ENCODE data around the gene FCMR. TPM values are rescaled to one million over a fixed set of nuclear protein-coding genes. Genes with fewer than 3 reads are reported as not detected.

Gene FCMR
- total RNA-seq, 1 donor from 2014 or later, result not detected

- DNase-seq (ENCODE audit: low read depth) (peak; percentile 79), FAIRE-seq (no peak)
- Histone ChIP-seq H3K27me3 (ENCODE audit: control insufficient read depth, insufficient read depth, low read length) (no peaks in the 10 kb centered on the region), H3K36me3 (ENCODE audit: control insufficient read depth, insufficient read depth, low read length) (no peaks in the 10 kb centered on the region), H3K4me3 (ENCODE audit: low read depth, low read length) (no peak overlapping the region)
- no peak for TF ChIP-seq CTCF (IDR thresholded peaks at IDR 0.05; ENCODE audit: insufficient read depth, low read length, severe bottlenecking)
Measured at GRCh38 chr1:206898089-206898914, 23.4 kb downstream of the FCMR start.

DNA sequence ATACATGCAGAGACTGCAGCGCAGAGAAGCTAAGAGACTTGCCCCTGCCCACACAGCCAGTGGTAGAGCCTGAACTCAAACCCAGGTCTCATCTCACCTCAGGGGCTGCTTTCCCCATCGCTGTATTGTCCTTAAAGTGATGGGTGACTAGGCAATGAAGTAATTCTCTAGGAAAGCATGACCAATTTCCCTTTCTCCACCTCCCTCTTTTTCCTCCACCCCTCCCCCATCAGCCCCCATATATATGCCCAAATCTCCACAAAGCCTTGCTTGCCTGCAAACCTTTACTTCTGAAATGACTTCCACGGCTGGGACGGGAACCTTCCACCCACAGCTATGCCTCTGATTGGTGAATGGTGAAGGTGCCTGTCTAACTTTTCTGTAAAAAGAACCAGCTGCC, 24.6 kb downstream of the FCMR start, which contains the start of gene IL24:
Gene IL24, plus strand, starts transcription at position 269 of the 400 bp plus-strand sequence. CDS start 390 bp downstream, outside the sequence.
- Histone ChIP-seq H3K36me3 (ENCODE audit: control insufficient read depth, insufficient read depth, low read length) (no peaks in the 10 kb centered on the region), H3K27me3 (ENCODE audit: control insufficient read depth, insufficient read depth, low read length) (no peaks in the 10 kb centered on the region), H3K4me3 (ENCODE audit: low read depth, low read length) (no peak within 1 kb of the TSS)
- TF ChIP-seq CTCF (IDR thresholded peaks at IDR 0.05; ENCODE audit: insufficient read depth, low read length, severe bottlenecking), result no peak
- FAIRE-seq (no peak), DNase-seq (ENCODE audit: low read depth) (peak; percentile 61)

DNA sequence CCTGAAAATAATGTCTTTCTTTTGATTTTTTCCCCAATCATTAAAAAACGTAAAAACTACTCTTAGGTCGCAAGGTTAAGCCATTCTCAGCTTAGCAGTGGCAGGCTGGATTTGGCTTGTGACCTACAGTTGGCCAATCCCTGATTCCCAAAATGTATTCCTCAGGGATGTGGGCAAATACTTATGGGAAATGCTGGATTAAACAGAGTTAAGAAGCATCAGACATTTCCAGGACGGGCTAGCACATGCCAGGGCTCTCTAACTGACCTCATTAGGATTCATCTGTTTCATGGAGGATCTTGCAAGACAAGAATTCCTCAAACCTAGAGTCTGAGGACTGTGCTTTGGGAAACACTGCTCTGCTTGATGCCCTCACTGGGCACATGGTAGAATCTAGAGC, 25.5 kb downstream of the FCMR start:
- Histone ChIP-seq H3K27me3 (ENCODE audit: control insufficient read depth, insufficient read depth, low read length) (no peaks in the 10 kb centered on the region), H3K36me3 (ENCODE audit: control insufficient read depth, insufficient read depth, low read length) (no peaks in the 10 kb centered on the region), H3K4me3 (ENCODE audit: low read depth, low read length) (no peak overlapping the region)
- DNase-seq (ENCODE audit: low read depth), result peak; percentile 83
- no peak for TF ChIP-seq CTCF (IDR thresholded peaks at IDR 0.05; ENCODE audit: insufficient read depth, low read length, severe bottlenecking)
- FAIRE-seq, result no peak

DNA sequence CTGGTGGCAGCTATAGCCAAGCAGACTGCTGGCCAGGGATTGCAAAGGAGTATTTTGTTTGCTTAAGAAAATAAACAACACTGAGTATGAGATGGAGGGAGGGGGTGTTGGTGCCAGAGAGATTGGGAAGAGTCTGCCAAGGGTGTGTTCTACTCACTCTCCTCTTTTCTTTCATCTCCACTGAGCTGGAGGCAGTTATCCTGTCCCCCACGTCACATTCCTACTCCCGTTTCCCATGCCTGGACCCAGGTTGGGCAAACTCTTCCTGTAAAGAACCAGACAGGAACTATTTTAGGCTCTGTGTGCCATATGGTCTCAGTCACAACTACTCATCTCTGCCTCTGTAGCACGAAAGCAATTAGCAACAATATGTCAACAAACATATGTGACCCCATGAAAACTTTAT, 25.9 kb downstream of the FCMR start:
- no peak for FAIRE-seq
- DNase-seq (ENCODE audit: low read depth), result peak; percentile 91
- H3K27me3 ChIP-seq (ENCODE audit: control insufficient read depth, insufficient read depth, low read length), result no peaks in the 10 kb centered on the region

DNA sequence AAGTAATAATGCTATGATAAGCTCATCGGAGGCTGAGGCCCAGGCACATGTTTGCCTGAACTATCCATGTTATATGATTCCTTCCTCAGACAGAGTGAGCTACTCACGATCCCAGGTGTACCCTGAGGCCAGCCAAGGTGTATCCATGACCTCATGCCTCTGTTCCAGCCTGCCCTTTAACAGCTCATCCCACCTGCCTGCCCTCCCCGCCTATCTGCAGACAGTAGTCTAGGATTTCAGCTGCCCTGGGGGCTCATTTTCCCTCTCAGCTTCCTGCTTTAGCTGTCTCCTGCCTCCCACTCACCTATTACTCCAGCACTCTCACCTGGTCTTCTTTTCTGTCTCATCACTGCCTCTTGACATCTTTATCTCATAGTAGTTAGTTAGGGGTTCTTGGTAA, 26.4 kb downstream of the FCMR start:
- Histone ChIP-seq H3K36me3 (ENCODE audit: control insufficient read depth, insufficient read depth, low read length) (no peaks in the 10 kb centered on the region), H3K27me3 (ENCODE audit: control insufficient read depth, insufficient read depth, low read length) (no peaks in the 10 kb centered on the region), H3K4me3 (ENCODE audit: low read depth, low read length) (no peak overlapping the region)
- no peak for TF ChIP-seq CTCF (IDR thresholded peaks at IDR 0.05; ENCODE audit: insufficient read depth, low read length, severe bottlenecking)
- DNase-seq (ENCODE audit: low read depth) (peak; percentile 100), FAIRE-seq (peak; percentile 88)

More for the DNA sequence above, 25.9 kb downstream of the FCMR start:
- Histone ChIP-seq H3K4me3 (ENCODE audit: low read depth, low read length) (no peak overlapping the region), H3K36me3 (ENCODE audit: control insufficient read depth, insufficient read depth, low read length) (no peaks in the 10 kb centered on the region)
- no peak for TF ChIP-seq CTCF (IDR thresholded peaks at IDR 0.05; ENCODE audit: insufficient read depth, low read length, severe bottlenecking)
